ENCODE data around the gene PACSIN3.

DNA sequence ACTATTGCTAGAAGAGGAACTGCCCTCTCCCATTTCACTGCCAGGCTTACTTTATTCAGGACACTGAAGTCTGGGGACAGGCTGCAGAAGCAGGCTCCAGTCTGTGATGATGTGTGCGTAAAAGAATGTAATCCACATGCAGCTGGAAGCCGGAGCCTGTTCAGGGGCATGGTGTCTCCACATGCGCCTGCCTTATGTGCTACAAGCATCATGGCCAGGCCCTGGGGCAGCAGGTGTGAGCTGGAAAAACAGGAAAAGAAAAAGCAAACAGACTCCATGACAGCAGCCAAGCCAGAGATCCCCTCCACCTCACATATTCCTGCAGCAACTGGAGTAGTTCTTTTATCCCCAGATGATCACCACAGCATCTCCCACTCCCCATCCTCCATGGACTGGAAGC lies 42.9 kb downstream of the PACSIN3 start:
- TF ChIP-seq, protein P1, sequence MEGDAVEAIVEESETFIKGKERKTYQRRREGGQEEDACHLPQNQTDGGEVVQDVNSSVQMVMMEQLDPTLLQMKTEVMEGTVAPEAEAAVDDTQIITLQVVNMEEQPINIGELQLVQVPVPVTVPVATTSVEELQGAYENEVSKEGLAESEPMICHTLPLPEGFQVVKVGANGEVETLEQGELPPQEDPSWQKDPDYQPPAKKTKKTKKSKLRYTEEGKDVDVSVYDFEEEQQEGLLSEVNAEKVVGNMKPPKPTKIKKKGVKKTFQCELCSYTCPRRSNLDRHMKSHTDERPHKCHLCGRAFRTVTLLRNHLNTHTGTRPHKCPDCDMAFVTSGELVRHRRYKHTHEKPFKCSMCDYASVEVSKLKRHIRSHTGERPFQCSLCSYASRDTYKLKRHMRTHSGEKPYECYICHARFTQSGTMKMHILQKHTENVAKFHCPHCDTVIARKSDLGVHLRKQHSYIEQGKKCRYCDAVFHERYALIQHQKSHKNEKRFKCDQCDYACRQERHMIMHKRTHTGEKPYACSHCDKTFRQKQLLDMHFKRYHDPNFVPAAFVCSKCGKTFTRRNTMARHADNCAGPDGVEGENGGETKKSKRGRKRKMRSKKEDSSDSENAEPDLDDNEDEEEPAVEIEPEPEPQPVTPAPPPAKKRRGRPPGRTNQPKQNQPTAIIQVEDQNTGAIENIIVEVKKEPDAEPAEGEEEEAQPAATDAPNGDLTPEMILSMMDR (IDR thresholded peaks at IDR 0.05; ENCODE audit: low read length), result no peak
- TF ChIP-seq EZH2 (IDR thresholded peaks at IDR 0.05; ENCODE audit: borderline replicate concordance, low read length), result no peak

Data from OCI-LY1 (cell line).